ENCODE results near the gene IGFBP1. TPM values are rescaled to one million over a fixed set of nuclear protein-coding genes. Genes with fewer than 3 reads are reported as not detected.

Gene IGFBP1
- total and polyA plus RNA-seq, 2 of the 13 experiments (the other 11 are each of a cell fraction or from before 2014, with no cell fraction given): 5.4 to 885 TPM

GRCh38 chr7:45892407-45893035, 4.2 kb downstream of the IGFBP1 start (continued):
- TF ChIP-seq, protein P1, sequence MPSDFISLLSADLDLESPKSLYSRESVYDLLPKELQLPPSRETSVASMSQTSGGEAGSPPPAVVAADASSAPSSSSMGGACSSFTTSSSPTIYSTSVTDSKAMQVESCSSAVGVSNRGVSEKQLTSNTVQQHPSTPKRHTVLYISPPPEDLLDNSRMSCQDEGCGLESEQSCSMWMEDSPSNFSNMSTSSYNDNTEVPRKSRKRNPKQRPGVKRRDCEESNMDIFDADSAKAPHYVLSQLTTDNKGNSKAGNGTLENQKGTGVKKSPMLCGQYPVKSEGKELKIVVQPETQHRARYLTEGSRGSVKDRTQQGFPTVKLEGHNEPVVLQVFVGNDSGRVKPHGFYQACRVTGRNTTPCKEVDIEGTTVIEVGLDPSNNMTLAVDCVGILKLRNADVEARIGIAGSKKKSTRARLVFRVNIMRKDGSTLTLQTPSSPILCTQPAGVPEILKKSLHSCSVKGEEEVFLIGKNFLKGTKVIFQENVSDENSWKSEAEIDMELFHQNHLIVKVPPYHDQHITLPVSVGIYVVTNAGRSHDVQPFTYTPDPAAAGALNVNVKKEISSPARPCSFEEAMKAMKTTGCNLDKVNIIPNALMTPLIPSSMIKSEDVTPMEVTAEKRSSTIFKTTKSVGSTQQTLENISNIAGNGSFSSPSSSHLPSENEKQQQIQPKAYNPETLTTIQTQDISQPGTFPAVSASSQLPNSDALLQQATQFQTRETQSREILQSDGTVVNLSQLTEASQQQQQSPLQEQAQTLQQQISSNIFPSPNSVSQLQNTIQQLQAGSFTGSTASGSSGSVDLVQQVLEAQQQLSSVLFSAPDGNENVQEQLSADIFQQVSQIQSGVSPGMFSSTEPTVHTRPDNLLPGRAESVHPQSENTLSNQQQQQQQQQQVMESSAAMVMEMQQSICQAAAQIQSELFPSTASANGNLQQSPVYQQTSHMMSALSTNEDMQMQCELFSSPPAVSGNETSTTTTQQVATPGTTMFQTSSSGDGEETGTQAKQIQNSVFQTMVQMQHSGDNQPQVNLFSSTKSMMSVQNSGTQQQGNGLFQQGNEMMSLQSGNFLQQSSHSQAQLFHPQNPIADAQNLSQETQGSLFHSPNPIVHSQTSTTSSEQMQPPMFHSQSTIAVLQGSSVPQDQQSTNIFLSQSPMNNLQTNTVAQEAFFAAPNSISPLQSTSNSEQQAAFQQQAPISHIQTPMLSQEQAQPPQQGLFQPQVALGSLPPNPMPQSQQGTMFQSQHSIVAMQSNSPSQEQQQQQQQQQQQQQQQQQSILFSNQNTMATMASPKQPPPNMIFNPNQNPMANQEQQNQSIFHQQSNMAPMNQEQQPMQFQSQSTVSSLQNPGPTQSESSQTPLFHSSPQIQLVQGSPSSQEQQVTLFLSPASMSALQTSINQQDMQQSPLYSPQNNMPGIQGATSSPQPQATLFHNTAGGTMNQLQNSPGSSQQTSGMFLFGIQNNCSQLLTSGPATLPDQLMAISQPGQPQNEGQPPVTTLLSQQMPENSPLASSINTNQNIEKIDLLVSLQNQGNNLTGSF (CRISPR knock-in tag; IDR thresholded peaks at IDR 0.05): peak; percentile 81; the same call in 1 of the 2 replicates
- TF ChIP-seq, protein P2, sequence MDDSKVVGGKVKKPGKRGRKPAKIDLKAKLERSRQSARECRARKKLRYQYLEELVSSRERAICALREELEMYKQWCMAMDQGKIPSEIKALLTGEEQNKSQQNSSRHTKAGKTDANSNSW (CRISPR knock-in tag; IDR thresholded peaks at IDR 0.05; ENCODE audit: borderline replicate concordance): no peak
- TF ChIP-seq FOXP4 (CRISPR knock-in tag; IDR thresholded peaks at IDR 0.05) (peak; percentile 59), SKIL (CRISPR knock-in tag; IDR thresholded peaks at IDR 0.05; ENCODE audit: borderline replicate concordance) (peak; percentile 80), ZNF17 (CRISPR knock-in tag; IDR thresholded peaks at IDR 0.05) (no peak), ZNF549 (CRISPR knock-in tag; IDR thresholded peaks at IDR 0.05) (no peak), HOXA5 (CRISPR knock-in tag; IDR thresholded peaks at IDR 0.05) (peak; percentile 90), MTERF4 (CRISPR knock-in tag; IDR thresholded peaks at IDR 0.05) (peak; percentile 91; the same call in 1 of the 2 replicates), ZNF746 (CRISPR knock-in tag; IDR thresholded peaks at IDR 0.05) (no peak), ZNF484 (CRISPR knock-in tag; IDR thresholded peaks at IDR 0.05; ENCODE audit: borderline replicate concordance, low read depth) (no peak), ONECUT2 (CRISPR knock-in tag; IDR thresholded peaks at IDR 0.05) (no peak), ZNF878 (CRISPR knock-in tag; IDR thresholded peaks at IDR 0.05) (peak; percentile 91)
- TF ChIP-seq, protein P3, sequence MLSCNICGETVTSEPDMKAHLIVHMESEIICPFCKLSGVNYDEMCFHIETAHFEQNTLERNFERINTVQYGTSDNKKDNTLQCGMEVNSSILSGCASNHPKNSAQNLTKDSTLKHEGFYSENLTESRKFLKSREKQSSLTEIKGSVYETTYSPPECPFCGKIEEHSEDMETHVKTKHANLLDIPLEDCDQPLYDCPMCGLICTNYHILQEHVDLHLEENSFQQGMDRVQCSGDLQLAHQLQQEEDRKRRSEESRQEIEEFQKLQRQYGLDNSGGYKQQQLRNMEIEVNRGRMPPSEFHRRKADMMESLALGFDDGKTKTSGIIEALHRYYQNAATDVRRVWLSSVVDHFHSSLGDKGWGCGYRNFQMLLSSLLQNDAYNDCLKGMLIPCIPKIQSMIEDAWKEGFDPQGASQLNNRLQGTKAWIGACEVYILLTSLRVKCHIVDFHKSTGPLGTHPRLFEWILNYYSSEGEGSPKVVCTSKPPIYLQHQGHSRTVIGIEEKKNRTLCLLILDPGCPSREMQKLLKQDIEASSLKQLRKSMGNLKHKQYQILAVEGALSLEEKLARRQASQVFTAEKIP (CRISPR knock-in tag; IDR thresholded peaks at IDR 0.05; ENCODE audit: borderline replicate concordance): no peak
- TF ChIP-seq, protein P4, sequence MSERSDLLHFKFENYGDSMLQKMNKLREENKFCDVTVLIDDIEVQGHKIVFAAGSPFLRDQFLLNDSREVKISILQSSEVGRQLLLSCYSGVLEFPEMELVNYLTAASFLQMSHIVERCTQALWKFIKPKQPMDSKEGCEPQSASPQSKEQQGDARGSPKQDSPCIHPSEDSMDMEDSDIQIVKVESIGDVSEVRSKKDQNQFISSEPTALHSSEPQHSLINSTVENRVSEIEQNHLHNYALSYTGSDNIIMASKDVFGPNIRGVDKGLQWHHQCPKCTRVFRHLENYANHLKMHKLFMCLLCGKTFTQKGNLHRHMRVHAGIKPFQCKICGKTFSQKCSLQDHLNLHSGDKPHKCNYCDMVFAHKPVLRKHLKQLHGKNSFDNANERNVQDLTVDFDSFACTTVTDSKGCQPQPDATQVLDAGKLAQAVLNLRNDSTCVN (CRISPR knock-in tag; IDR thresholded peaks at IDR 0.05; ENCODE audit: borderline replicate concordance): no peak; the same call in 1 of the 2 replicates

Data from HepG2 (cell line).